Right cardiac atrium (tissue), 5 donors: ENCODE data around the gene LRRC27. TPM values are rescaled to one million over a fixed set of nuclear protein-coding genes. Genes with fewer than 3 reads are reported as not detected.

Source experiments
- ATAC-seq, 2 donors: fragments of 200-7000 bp; cut with Tn5 transposase; one replicate each; pipeline versions ENCODE4 v1.8.0 to v1.9.1; 2020; ENCODE audit warnings: moderate library complexity in 2 of 2, mild to moderate bottlenecking in 1 of 2
- DNase-seq, 3 donors: peaks; one replicate each; pipeline ENCODE4 v3.0.0-alpha.2; 2020
- H3K27ac ChIP-seq: one replicate; pipeline ENCODE4 v1.5.1; 2013; ENCODE audit warnings: mild to moderate bottlenecking, low read length, control low read depth, moderate library complexity
- H3K27me3 ChIP-seq: one replicate; pipeline ENCODE4 v1.6.1; 2013; ENCODE audit not compliant: control insufficient read depth, insufficient read depth
- H3K4me1 ChIP-seq: one replicate; pipeline ENCODE4 v1.6.1; 2013; ENCODE audit warnings: low read length; ENCODE audit not compliant: control insufficient read depth, insufficient read depth
- H3K4me3 ChIP-seq: one replicate; pipeline ENCODE4 v1.5.1; 2013; ENCODE audit warnings: low read length, control low read depth
- H3K9me3 ChIP-seq: one replicate; pipeline ENCODE4 v1.6.1; 2013; ENCODE audit warnings: low read length; ENCODE audit not compliant: control insufficient read depth
- WGBS: extraction: QIAGEN DNeasy Blood & Tissue Kit; methylation state at CpG from one replicate; pipeline ENCODE4 v1.1.7; 2013; 5-methylcytosine and 5-hydroxymethylcytosine counted together
- intact Hi-C, 4 donors: fragments of 100-400 bp; cut with DNase I; formaldehyde crosslinking; loops; one replicate each; pipeline versions ENCODE4 v1.11.0 to v1.14.0; 2022 to 2023
- polyA plus RNA-seq: library from polyadenylated mRNA; stranded (reverse); fragments of 200-250 nt; gene quantifications from one replicate; pipeline ENCODE4 v1.2.3, GENCODE V29; 2013
- total RNA-seq, 4 donors: library from RNA; stranded (reverse); fragmentation: NEBNext Ultra II Directional; extraction: Animal tissue kit (Norgen Biotek cat#: 25700); gene quantifications; one replicate each; pipeline ENCODE4 v1.2.1, GENCODE V29; 2021
- donor health status: healthy with polysubstance abuse.
- donor health status: DM: no; HTN: yes; CAD: no.
- donor health status: DM: no; HTN: no; CAD: no.
- donor health status: DM: no; HTN: yes; CAD: no; lungs with severe emphysema.
- donor health status: DM: yes; HTN: yes; CAD: no.

The LRRC27 gene
- total and polyA plus RNA-seq, 5 donors, result 3.7 to 9.3 (median 5.7) TPM

DNA sequence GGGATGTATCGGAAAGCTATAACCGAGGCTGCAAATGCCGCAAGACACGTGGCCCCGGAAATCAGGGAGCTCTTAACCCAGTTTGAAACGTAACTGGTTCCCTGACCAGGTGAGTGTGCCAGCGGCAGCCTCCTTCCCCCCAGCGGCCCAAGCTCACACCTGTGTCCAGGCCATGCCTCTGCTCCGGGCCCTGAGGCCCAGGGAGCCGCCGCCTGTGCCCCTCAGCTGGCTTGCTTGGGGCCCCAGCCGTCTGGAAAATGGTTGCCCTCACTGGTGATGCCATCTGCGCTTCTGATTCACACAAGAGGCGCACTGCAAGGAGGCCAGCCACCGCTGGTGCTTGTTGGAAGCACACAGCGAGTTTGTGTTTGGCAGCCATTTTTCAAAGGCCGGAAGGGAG, 74.2 kb downstream of the LRRC27 start:
- ATAC-seq (no peak), DNase-seq (peak in 2 of 3 donors; percentile 22 to 42)
- H3K27me3 ChIP-seq, result no peaks in the 10 kb centered on the region
- no peak overlapping the region for H3K4me3 ChIP-seq
- H3K9me3 ChIP-seq, result no peaks in the 10 kb centered on the region
- intact Hi-C loops, result no loop called here
- no peak overlapping the region for H3K27ac ChIP-seq
- 88% methylated on average over 17 of the region's 17 CpGs for WGBS
- no peaks in the 10 kb centered on the region for H3K4me1 ChIP-seq

GRCh38 chr10:132406750-132407149, 74.8 kb downstream of the LRRC27 start:
- peak in 2 of 3 donors; percentile 31 to 35 for DNase-seq
- no peak overlapping the region for H3K4me3 ChIP-seq
- no peak overlapping the region for H3K27ac ChIP-seq
- ATAC-seq, result no peak
- intact Hi-C loops, result no loop called here
- no peaks in the 10 kb centered on the region for H3K27me3 ChIP-seq
- H3K4me1 ChIP-seq, result no peaks in the 10 kb centered on the region
- 96% methylated on average over 16 of the region's 16 CpGs for WGBS
- H3K9me3 ChIP-seq, result no peaks in the 10 kb centered on the region

DNA sequence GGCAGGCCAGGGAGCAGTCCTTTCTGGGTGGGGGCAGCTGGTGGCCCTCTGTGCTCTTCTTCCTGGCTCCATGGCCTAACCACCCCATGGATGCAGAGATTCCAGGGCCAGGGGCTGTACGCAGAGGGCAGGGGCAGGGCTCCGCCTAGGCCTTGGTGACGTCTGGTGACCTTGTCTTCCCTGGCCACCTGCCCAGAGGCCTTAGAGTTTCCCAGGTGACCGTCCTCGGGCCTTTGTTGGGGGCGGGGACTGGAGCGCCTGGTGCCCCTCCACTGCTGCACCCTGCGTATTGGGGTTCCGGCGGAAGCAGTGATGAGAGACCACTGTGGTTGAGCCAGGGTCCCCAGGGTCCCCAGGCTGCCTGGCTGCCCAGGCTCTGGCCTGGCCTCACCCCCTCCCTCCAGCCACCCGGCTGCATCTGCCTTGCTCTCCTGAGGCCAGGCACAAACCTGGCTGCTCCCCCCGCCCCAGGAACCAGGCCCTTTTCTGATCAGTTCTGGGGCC, 75.3 kb downstream of the LRRC27 start:
- no peak for ATAC-seq
- Histone ChIP-seq H3K9me3 (no peaks in the 10 kb centered on the region), H3K4me1 (no peaks in the 10 kb centered on the region), H3K4me3 (no peak overlapping the region), H3K27ac (peak overlapping the region; percentile 20), H3K27me3 (no peaks in the 10 kb centered on the region)
- peak in 2 of 3 donors; percentile 61 to 65 for DNase-seq
- intact Hi-C loops, result no loop called here
- WGBS, result 78% methylated on average over 12 of the region's 12 CpGs

DNA sequence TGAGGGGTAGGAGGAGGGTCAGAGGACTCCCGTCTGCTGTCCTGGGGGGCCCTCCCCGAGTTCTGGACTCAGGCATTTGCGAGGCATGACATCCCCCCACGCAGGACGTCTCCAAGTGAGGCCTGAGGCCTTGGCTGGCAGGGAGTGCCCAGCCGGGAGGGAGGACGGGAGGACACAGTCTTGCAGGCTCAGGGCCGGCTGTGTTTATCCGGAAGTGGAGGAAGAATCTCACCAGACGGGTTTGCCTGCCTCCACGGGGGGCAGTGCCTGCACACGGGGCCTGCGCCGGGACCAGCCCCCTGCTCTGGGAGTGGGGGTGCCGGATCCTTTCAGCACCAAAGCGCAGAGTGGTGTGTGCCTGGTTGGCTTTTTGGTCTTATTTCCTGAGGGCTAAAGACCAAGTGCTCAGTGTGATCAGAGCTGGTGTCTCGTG, 75.9 kb downstream of the LRRC27 start:
- Histone ChIP-seq H3K4me1 (no peaks in the 10 kb centered on the region), H3K9me3 (no peaks in the 10 kb centered on the region), H3K27me3 (no peaks in the 10 kb centered on the region), H3K27ac (peak overlapping the region; percentile 20), H3K4me3 (no peak overlapping the region)
- intact Hi-C loops, result no loop called here
- ATAC-seq (peak; percentile 30 to 44), DNase-seq (peak in 2 of 3 donors; percentile 57 to 67)
- WGBS, result 36% methylated on average over 17 of the region's 17 CpGs

- Histone ChIP-seq H3K4me1 (no peaks in the 10 kb centered on the region), H3K9me3 (no peaks in the 10 kb centered on the region), H3K27ac (no peak overlapping the region), H3K27me3 (no peaks in the 10 kb centered on the region), H3K4me3 (no peak overlapping the region)
- 51% methylated on average over 20 of the region's 20 CpGs for WGBS
- DNase-seq (peak in 2 of 3 donors; percentile 56 to 69), ATAC-seq (peak; percentile 10 to 13)
- intact Hi-C loops, result no loop called here
Measured at GRCh38 chr10:132408367-132408781, 76.4 kb downstream of the LRRC27 start.

GRCh38 chr10:132408823-132409666, 77.1 kb downstream of the LRRC27 start:
- DNase-seq, result peak in 2 of 3 donors; percentile 40 to 43
- no peaks in the 10 kb centered on the region for H3K4me1 ChIP-seq
- H3K4me3 ChIP-seq, result no peak overlapping the region
- ATAC-seq, result peak; percentile 4 to 6
- no peaks in the 10 kb centered on the region for H3K27me3 ChIP-seq
- intact Hi-C loops, result no loop called here
- WGBS, result 90% methylated on average over 27 of the region's 27 CpGs
- H3K27ac ChIP-seq, result no peak overlapping the region
- no peaks in the 10 kb centered on the region for H3K9me3 ChIP-seq

DNA sequence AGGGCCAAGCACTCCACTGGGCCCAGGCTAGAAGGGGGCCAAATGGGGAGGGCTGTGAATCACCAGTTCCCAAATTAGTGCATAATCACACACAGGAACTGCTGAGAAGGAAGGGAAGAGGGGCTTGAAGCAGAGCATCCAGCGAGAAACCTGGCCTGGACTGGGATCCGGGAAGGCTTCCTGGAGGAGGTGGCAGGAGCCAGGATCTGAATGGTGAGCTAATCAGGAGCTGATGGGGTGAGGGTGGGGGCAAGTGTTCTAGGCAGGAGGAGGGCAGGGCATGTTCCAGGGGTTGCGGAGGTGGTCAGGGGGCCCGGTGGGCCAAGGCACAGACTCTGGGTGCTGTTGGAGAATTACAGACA, 77.7 kb downstream of the LRRC27 start:
- no peak for ATAC-seq
- Histone ChIP-seq H3K27ac (no peak overlapping the region), H3K9me3 (no peaks in the 10 kb centered on the region), H3K27me3 (no peaks in the 10 kb centered on the region), H3K4me3 (no peak overlapping the region), H3K4me1 (no peaks in the 10 kb centered on the region)
- peak in 1 of 3 donors; percentile 22 for DNase-seq
- 90% methylated on average over 4 of the region's 4 CpGs for WGBS
- intact Hi-C loops, result no loop called here

- no peaks in the 10 kb centered on the region for H3K27me3 ChIP-seq
- intact Hi-C loops, result no loop called here
- no peak for ATAC-seq
- no peak overlapping the region for H3K27ac ChIP-seq
- 95% methylated on average over 28 of the region's 28 CpGs for WGBS
- no peaks in the 10 kb centered on the region for H3K4me1 ChIP-seq
- DNase-seq, result peak in 2 of 3 donors; percentile 38 to 49
- no peak overlapping the region for H3K4me3 ChIP-seq
- H3K9me3 ChIP-seq, result no peaks in the 10 kb centered on the region
Measured at GRCh38 chr10:132410056-132410778, 78.2 kb downstream of the LRRC27 start.

GRCh38 chr10:132410779-132411532, 79.0 kb downstream of the LRRC27 start:
- H3K4me3 ChIP-seq, result no peak overlapping the region
- peak in 1 of 3 donors; percentile 59 for DNase-seq
- 85% methylated on average over 28 of the region's 28 CpGs for WGBS
- intact Hi-C loops, result no loop called here
- H3K27ac ChIP-seq, result no peak overlapping the region
- ATAC-seq, result no peak
- H3K4me1 ChIP-seq, result no peaks in the 10 kb centered on the region
- H3K9me3 ChIP-seq, result no peaks in the 10 kb centered on the region
- H3K27me3 ChIP-seq, result no peaks in the 10 kb centered on the region

- Histone ChIP-seq H3K4me1 (no peaks in the 10 kb centered on the region), H3K9me3 (no peaks in the 10 kb centered on the region), H3K27ac (no peak overlapping the region), H3K4me3 (no peak overlapping the region), H3K27me3 (no peaks in the 10 kb centered on the region)
- peak in 1 of 2 donors; percentile 27 for ATAC-seq
- 33% methylated on average over 23 of the region's 23 CpGs for WGBS
- DNase-seq, result peak in 2 of 3 donors; percentile 69 to 74
- intact Hi-C loops, result no loop called here
Measured at GRCh38 chr10:132411561-132412253, 79.7 kb downstream of the LRRC27 start.
